MCF 10A (cell line): ENCODE data around the gene SAMD4A. TPM values are rescaled to one million over a fixed set of nuclear protein-coding genes. Genes with fewer than 3 reads are reported as not detected.

Source experiments
- BruUV-seq: library from RNA; stranded (reverse); fragments of 400-500 nt; replicated peaks from 2 replicates; lab custom pipeline; 2021; lab: Mats Ljungman, UMichigan
- CTCF ChIA-PET: fragments of 300-600 bp; sonication (Branson Sonifier 250); formaldehyde crosslinking; extraction: SDS; loops from one replicate; lab custom pipeline; 2021; ENCODE audit warnings: antibody characterized with exemption, inconsistent platforms; lab: Yijun Ruan, JAX
- POLR2A ChIA-PET: fragments of 300-600, 350-650 bp; sonication (Branson Sonifier 250); formaldehyde crosslinking; extraction: SDS; loops from one replicate; lab custom pipeline; 2020; ENCODE audit warnings: antibody characterized with exemption, inconsistent platforms; lab: Yijun Ruan, JAX
- DNase-seq: peaks from one replicate; pipeline ENCODE4 v3.0.0-alpha.2; 2018; ENCODE audit not compliant: unreplicated experiment
- H3K27ac Mint-ChIP-seq: one replicate; pipeline ENCODE4 v1.8.0; 2022; ENCODE audit warnings: mild to moderate bottlenecking, low read depth, mixed read lengths; ENCODE audit not compliant: unreplicated experiment
- H3K27me3 Mint-ChIP-seq: one replicate; pipeline ENCODE4 v1.8.0; 2022; ENCODE audit warnings: mixed read lengths; ENCODE audit not compliant: insufficient read depth, unreplicated experiment
- H3K36me3 Mint-ChIP-seq: one replicate; pipeline ENCODE4 v1.8.0; 2022; ENCODE audit warnings: mild to moderate bottlenecking, moderate library complexity, mixed read lengths; ENCODE audit not compliant: insufficient read depth, unreplicated experiment
- H3K4me1 Mint-ChIP-seq: one replicate; pipeline ENCODE4 v1.8.0; 2022; ENCODE audit warnings: mixed read lengths; ENCODE audit not compliant: insufficient read depth, unreplicated experiment
- H3K4me3 Mint-ChIP-seq: one replicate; pipeline ENCODE4 v1.8.0; 2022; ENCODE audit warnings: mild to moderate bottlenecking, moderate library complexity, mixed read lengths; ENCODE audit not compliant: unreplicated experiment
- H3K9me3 Mint-ChIP-seq: one replicate; pipeline ENCODE4 v1.8.0; 2022; ENCODE audit warnings: mixed read lengths; ENCODE audit not compliant: unreplicated experiment
- intact Hi-C: fragments of 100-400 bp; cut with micrococcal nuclease; formaldehyde crosslinking; loops from 2 replicates; pipeline ENCODE4 v1.14.1; 2022
- total RNA-seq: library from RNA; stranded (reverse); gene quantifications from 2 replicates; pipeline ENCODE4 v1.2.3, GENCODE V29; 2022
- TF ChIP-seq, protein P1 (sequence below): fragments of 200-600 bp; IDR thresholded peaks from one replicate; pipeline ENCODE4 v1.8.0; 2022; ENCODE audit warnings: antibody characterized with exemption, mild to moderate bottlenecking; ENCODE audit not compliant: unreplicated experiment

The SAMD4A gene
- total RNA-seq, 1 experiment from 2014 or later, result 63.5 TPM

DNA sequence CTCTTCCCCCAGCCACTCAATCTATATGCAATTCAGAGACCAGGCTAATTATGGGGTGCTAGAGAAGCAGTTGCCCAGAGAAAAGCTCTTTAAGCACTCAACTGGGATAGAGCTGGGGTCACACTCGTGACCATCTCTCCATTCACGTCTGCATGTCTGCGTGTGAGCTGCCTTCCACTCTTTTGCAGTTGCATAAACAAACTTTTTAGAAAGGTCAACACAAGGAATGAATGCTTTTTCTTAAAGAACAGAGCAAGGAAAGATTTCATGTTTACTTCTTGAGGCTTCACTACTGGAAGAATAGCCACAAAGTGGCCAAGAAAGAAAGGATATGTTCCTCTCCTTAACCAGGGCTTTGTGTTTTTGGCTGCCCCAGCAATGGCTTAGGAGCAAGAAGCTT lies 151.1 kb downstream of the SAMD4A start:
- intact Hi-C loops, result no loop called here
- ChIA-PET CTCF (interaction anchor here (0.7 to 2.7 kb wide), 6 partner anchors 13 to 72 kb away, joined by 3 to 10 read pairs (median 3); no protein-coding TSS in a partner anchor), POLR2A (interaction anchor here (0.5 to 1.7 kb wide), 4 partner anchors 11 to 170 kb away, joined by 3 to 4 read pairs (median 4); no protein-coding TSS in a partner anchor)
- BruUV-seq, result no TSS peak
- Mint-ChIP-seq H3K4me1 (peaks cover 11% of the 10 kb centered on the region), H3K27ac (no peak overlapping the region), H3K27me3 (no peaks in the 10 kb centered on the region), H3K4me3 (no peak overlapping the region), H3K36me3 (peaks cover 4% of the 10 kb centered on the region), H3K9me3 (no peaks in the 10 kb centered on the region)
- DNase-seq, result no peak
- TF ChIP-seq, protein P1, sequence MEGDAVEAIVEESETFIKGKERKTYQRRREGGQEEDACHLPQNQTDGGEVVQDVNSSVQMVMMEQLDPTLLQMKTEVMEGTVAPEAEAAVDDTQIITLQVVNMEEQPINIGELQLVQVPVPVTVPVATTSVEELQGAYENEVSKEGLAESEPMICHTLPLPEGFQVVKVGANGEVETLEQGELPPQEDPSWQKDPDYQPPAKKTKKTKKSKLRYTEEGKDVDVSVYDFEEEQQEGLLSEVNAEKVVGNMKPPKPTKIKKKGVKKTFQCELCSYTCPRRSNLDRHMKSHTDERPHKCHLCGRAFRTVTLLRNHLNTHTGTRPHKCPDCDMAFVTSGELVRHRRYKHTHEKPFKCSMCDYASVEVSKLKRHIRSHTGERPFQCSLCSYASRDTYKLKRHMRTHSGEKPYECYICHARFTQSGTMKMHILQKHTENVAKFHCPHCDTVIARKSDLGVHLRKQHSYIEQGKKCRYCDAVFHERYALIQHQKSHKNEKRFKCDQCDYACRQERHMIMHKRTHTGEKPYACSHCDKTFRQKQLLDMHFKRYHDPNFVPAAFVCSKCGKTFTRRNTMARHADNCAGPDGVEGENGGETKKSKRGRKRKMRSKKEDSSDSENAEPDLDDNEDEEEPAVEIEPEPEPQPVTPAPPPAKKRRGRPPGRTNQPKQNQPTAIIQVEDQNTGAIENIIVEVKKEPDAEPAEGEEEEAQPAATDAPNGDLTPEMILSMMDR, result no peak

DNA sequence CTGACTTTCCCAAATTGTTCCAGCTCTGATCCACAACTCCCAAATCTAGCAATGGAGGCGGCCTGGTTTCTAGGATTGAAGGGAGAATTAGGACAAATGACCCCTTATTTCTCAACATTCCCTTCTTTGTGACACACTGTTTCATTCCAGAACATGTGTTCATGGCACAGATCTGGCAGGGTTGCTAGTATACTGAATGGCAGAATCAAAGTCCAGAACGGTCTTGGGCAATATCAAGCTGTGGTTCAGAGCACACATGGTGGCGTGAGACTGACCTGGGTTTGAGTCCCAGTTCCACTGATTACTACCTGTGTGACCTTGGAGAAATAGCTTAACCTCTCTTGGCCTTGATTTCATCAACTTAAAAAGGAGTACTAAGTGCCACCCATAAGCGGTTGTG lies 152.5 kb downstream of the SAMD4A start:
- ChIA-PET CTCF (interaction anchor here (0.6 to 2.7 kb wide), 6 partner anchors 14 to 179 kb away, joined by 3 to 10 read pairs (median 3); no protein-coding TSS in a partner anchor), POLR2A (no interaction called here)
- Mint-ChIP-seq H3K27me3 (no peaks in the 10 kb centered on the region), H3K9me3 (no peaks in the 10 kb centered on the region), H3K4me1 (peaks cover 11% of the 10 kb centered on the region), H3K4me3 (no peak overlapping the region), H3K36me3 (peaks cover 4% of the 10 kb centered on the region), H3K27ac (no peak overlapping the region)
- no peak for DNase-seq
- TF ChIP-seq, protein P1, result no peak
- intact Hi-C loops, result no loop called here
- BruUV-seq, result no TSS peak

DNA sequence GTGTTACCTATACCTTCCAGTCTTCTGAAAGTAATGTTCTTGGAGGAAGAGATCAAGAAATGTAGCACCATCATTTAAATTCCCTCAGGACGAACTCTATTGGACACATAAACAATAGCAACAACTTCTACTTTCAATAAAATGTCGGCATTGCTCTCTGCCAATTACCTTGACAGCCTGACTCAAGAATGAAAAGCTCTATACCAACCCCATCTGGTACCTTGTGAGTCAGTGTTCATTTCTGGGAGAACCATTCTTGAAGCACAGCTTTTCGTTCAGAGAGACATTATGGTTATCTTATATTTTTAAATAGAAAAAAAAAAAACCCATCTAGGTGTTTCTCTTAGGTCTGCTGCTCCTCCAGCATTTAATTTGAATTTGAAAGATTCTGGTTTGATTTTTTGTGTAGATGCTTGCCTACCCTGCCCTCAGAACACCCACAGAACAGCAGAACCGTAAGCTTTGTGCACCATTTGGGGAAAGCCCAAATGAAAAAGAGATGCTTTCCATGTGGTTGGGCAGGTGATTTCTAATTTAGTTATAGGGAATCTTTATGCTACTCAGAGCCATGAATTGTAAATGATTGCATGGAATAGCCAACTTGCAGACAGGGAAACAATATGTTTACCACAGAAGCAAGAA lies 156.0 kb downstream of the SAMD4A start:
- H3K36me3 Mint-ChIP-seq, result peaks cover 4% of the 10 kb centered on the region
- H3K27me3 Mint-ChIP-seq, result no peaks in the 10 kb centered on the region
- intact Hi-C loops, result no loop called here
- H3K4me1 Mint-ChIP-seq, result peaks cover 6% of the 10 kb centered on the region
- no peak overlapping the region for H3K4me3 Mint-ChIP-seq
- no peak overlapping the region for H3K27ac Mint-ChIP-seq
- TF ChIP-seq, protein P1, result no peak
- H3K9me3 Mint-ChIP-seq, result no peaks in the 10 kb centered on the region
- POLR2A ChIA-PET, result interaction anchor here (0.7 to 1.7 kb wide), 4 partner anchors 9 to 157 kb away, joined by 3 to 7 read pairs (median 4); no protein-coding TSS in a partner anchor
- DNase-seq, result peak; percentile 33
- BruUV-seq, result no TSS peak
- CTCF ChIA-PET, result interaction anchor here (0.6 to 1.6 kb wide), 6 partner anchors 15 to 149 kb away, joined by 3 to 6 read pairs (median 4); no protein-coding TSS in a partner anchor

DNA sequence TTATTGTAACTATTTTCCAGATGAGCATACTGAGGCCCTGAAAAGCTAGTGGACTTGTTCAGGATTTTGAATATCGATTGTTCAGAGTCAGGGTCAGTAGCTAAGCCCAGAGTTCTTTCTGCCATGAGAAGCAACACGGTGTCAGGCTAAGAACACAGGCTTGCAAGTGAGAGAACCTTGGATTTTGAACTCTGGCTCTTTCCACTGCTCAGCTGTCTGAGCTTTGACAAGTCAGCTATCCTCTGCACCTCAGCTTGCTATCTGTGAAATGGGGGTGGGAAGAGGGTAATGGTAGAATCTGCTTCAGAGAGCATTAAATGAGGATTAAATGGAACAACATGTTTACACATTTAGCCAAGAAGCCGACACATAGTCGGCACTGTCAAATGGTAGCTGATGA lies 157.2 kb downstream of the SAMD4A start:
- no peak overlapping the region for H3K4me3 Mint-ChIP-seq
- intact Hi-C loops, result no loop called here
- H3K4me1 Mint-ChIP-seq, result peaks cover 6% of the 10 kb centered on the region
- no peaks in the 10 kb centered on the region for H3K27me3 Mint-ChIP-seq
- ChIA-PET POLR2A (interaction anchor here (0.9 kb wide), 1 partner anchor 49 kb away, joined by 3 read pairs; no protein-coding TSS in a partner anchor), CTCF (interaction anchor here (1.0 to 1.7 kb wide), 3 partner anchors 16 to 160 kb away, joined by 3 to 5 read pairs (median 3); no protein-coding TSS in a partner anchor)
- DNase-seq, result no peak
- peaks cover 2% of the 10 kb centered on the region for H3K36me3 Mint-ChIP-seq
- H3K27ac Mint-ChIP-seq, result no peak overlapping the region
- TF ChIP-seq, protein P1, result no peak
- H3K9me3 Mint-ChIP-seq, result no peaks in the 10 kb centered on the region
- no TSS peak for BruUV-seq
